ENCODE data around the gene ART4. TPM values are rescaled to one million over a fixed set of nuclear protein-coding genes. Genes with fewer than 3 reads are reported as not detected.

ART4 gene, protein sequence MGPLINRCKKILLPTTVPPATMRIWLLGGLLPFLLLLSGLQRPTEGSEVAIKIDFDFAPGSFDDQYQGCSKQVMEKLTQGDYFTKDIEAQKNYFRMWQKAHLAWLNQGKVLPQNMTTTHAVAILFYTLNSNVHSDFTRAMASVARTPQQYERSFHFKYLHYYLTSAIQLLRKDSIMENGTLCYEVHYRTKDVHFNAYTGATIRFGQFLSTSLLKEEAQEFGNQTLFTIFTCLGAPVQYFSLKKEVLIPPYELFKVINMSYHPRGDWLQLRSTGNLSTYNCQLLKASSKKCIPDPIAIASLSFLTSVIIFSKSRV
- total RNA-seq, result 16.9 and 29.5 TPM in 2 replicates

DNA sequence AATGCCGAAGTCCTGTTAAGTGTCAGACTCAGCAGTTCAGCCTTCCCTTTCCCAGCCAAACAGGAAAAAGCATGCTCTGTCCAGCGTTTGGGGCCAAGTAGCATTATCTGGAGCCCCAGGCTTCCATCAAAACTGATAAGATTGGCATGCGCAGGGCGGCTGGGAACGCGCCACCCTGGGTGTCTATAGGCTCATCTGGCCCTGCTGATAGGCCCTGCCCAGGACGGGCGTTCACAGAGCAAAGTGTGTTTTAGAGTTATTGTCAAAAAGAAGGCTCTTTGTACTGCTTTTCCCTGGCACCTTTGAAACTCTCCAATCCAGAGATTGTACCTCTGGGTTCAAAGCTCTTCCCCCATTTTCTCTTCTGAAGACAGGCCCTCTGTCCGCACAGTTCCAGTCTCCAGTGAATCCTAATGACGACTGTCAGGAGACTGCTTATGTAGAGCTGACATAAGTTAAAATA is at the start of gene ART4:
ART4 (minus strand) TSS at position 102 of the 463 bp plus-strand sequence. CDS start 413 bp downstream, outside the sequence.

DNA sequence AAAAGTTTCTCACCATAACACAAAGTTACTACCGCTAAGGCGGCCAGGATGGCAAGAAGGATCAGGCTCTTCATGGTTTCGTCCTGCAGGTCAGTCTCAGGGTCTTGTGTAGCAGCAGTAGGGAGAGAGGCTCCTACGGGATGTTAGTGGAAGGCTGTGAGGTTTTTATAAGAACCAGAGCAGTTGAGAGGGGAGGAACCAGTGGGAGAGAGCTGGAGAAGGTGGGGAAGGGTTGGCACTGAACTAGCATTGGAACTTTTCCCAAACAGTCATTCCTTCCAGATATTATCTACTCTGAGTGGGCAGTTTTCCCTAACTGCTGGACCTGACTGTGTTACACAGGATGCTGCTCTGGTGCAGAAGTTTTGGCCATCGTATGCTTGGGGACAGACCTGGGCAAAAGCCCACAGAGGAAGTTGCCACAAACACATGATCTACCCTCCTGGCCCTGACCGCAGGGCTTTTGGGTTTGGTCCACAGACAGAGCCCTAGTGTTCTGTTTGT is 42.4 kb upstream of the ART4 start, which contains the start of gene MGP:
MGP (minus strand) TSS at position 137 of the 504 bp plus-strand sequence; CDS start at position 74, 63 bp downstream.

DNA sequence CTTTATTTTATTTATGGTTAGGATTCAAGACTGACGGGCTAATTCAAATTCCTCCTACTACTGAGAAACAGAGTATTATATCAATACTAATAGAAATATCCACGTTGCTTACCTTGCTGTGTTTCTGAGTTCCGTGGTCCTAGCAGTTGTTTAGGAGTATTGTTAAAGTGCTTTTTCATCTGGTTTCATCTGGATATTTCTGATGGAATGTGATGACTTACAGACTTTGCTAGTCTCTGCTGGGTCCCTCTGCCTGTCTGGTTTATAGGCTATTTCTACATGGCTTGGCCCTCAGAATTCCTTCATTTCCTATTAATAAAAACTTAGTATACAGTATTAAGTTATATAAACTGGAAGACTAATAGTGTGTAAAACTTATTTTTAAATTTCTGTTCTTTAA is 29.3 kb downstream of the ART4 start, which contains the start of gene SMCO3:
SMCO3 (minus strand) TSS at position 169 of the 400 bp plus-strand sequence. CDS start 7,502 bp downstream, outside the sequence.

DNA sequence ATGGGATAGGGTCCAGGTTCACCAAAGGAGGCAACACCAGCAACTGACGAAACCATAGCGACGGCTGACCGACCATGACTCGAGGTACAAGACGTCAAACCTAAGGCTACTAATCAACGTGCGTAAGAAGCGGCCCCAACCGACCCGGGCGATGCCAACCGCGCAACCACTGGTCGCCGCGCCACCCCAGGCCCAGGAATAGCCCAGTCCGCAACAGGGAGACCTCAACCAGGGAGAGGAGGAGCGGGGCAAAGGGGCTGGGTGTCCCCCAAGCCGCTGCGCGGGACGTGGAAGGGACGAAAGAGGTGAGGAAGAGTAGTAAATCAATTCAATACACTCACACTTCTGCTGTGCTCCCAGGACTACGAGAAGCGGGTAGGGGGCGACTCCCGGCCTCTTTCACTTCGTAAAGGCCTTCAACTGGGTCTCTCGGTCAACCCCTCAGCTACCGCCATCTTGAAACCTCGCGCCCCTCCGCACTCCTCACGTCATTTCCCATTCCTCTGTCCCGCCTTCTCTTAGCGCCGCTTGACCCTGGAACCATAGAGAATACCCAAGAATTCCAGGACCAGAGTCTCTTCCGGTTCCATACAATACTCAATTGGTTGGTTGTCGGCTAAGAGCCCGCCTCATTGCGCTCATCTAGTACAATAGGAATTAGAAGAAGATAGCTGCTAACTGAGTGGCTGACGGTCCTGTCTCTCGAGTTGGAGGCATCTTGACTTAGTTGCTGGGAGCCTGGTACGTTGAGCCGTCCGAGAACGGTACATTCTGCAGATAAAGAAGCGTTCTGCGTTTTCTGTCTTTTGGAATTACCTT is 40.1 kb downstream of the ART4 start, which contains the start of the genes C12orf60 and WBP11:
C12orf60 (plus strand) TSS at position 660 of the 819 bp plus-strand sequence. CDS start 19,266 bp downstream, outside the sequence.
WBP11 (minus strand) TSS at position 468 of the 819 bp plus-strand sequence. CDS start 2,095 bp downstream, outside the sequence.

Other genes starting within 250 kb of the ART4 start
- not detected in 2 replicates for gene GUCY2C, start 146.9 kb downstream of the ART4 start, total RNA-seq
- gene WBP11, start 40.0 kb downstream of the ART4 start, total RNA-seq, result 4.5 and 6.7 TPM in 2 replicates
- gene C12orf60, start 39.9 kb downstream of the ART4 start, total RNA-seq, result 0.91 and 0.97 TPM in 2 replicates
- 0.32 and 0.46 TPM in 2 replicates for gene SMCO3, start 29.3 kb downstream of the ART4 start, total RNA-seq
- gene MGP, start 42.3 kb upstream of the ART4 start, total RNA-seq, result 42.1 and 237 TPM in 2 replicates
- 0.15 and 0.32 TPM in 2 replicates for gene ERP27, start 95.0 kb upstream of the ART4 start, total RNA-seq
- 199 and 403 TPM in 2 replicates for gene ARHGDIB, start 118.1 kb upstream of the ART4 start, total RNA-seq
- not detected in 2 replicates for gene PDE6H, start 129.5 kb upstream of the ART4 start, total RNA-seq